HUES64 (cell line): ENCODE measurements around the gene KDM2A.
A peak's percentile ranks its signal among the peaks of the same experiment; 100 is the strongest.

Experiments
- H3K27ac ChIP-seq: 2 replicates; pipeline ENCODE4 v1.7.0; 2013; ENCODE audit warnings: low read depth, low read length, inconsistent platforms
- H3K27me3 ChIP-seq: 2 replicates; pipeline ENCODE4 v1.6.1; 2013; ENCODE audit warnings: mild to moderate bottlenecking, low read length; ENCODE audit not compliant: insufficient read depth
- H3K36me3 ChIP-seq: 2 replicates; pipeline ENCODE4 v1.6.1; 2013; ENCODE audit warnings: mild to moderate bottlenecking, low read length; ENCODE audit not compliant: insufficient read depth
- H3K4me1 ChIP-seq: 2 replicates; pipeline ENCODE4 v1.6.1; 2013; ENCODE audit warnings: mild to moderate bottlenecking, low read length, moderate library complexity; ENCODE audit not compliant: insufficient read depth
- H3K4me3 ChIP-seq: 2 replicates; pipeline ENCODE4 v1.5.1; 2013; ENCODE audit warnings: mild to moderate bottlenecking, low read length, moderate library complexity
- H3K9ac ChIP-seq: 2 replicates; pipeline ENCODE4 v1.6.1; 2013; ENCODE audit warnings: mild to moderate bottlenecking, low read depth, low read length
- H3K9me3 ChIP-seq: 2 replicates; pipeline ENCODE4 v1.6.1; 2013; ENCODE audit warnings: low read depth, low read length; ENCODE audit not compliant: insufficient read depth
- WGBS: fragments of 150-250, 120-280 bp; methylation state at CpG from one replicate; pipeline ENCODE4 v1.1.7; 2013; ENCODE audit warnings: missing lambda C conversion rate; 5-methylcytosine and 5-hydroxymethylcytosine counted together

KDM2A gene

GRCh38 chr11:67282876-67283371 is 163.9 kb downstream of the KDM2A start:
- H3K36me3 ChIP-seq, result peaks cover 68% of the 10 kb centered on the region
- H3K27ac ChIP-seq, result no peak overlapping the region
- H3K4me1 ChIP-seq, result peaks cover 4% of the 10 kb centered on the region
- no peak overlapping the region for H3K4me3 ChIP-seq
- H3K9me3 ChIP-seq, result no peaks in the 10 kb centered on the region
- no peaks in the 10 kb centered on the region for H3K27me3 ChIP-seq
- WGBS, result 95% methylated on average over 11 of the region's 11 CpGs
- no peak overlapping the region for H3K9ac ChIP-seq

DNA sequence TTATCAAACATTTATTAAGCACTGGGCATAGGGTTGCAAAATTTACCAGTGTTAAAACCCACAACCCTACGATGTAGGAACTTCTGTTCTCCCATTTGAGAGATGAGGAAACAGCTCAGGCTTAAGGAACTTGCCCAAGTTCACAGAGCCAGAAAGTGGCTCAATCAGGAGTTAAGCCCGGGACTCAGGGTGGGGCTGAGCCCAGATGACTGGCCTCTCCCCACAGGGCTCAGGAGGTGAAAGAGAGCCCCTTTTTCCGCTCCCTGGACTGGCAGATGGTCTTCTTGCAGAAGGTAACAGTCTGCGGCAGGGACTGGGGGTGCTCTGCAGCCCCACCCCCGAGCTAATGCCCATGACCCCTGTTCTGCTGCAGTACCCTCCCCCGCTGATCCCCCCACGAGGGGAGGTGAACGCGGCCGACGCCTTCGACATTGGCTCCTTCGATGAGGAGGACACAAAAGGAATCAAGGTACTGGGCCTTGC is 164.5 kb downstream of the KDM2A start:
- H3K36me3 ChIP-seq, result peaks cover 68% of the 10 kb centered on the region
- H3K4me3 ChIP-seq, result no peak overlapping the region
- no peaks in the 10 kb centered on the region for H3K9me3 ChIP-seq
- no peak overlapping the region for H3K9ac ChIP-seq
- WGBS, result 96% methylated on average over 13 of the region's 13 CpGs
- H3K27ac ChIP-seq, result no peak overlapping the region
- no peaks in the 10 kb centered on the region for H3K27me3 ChIP-seq
- H3K4me1 ChIP-seq, result peaks cover 8% of the 10 kb centered on the region

DNA sequence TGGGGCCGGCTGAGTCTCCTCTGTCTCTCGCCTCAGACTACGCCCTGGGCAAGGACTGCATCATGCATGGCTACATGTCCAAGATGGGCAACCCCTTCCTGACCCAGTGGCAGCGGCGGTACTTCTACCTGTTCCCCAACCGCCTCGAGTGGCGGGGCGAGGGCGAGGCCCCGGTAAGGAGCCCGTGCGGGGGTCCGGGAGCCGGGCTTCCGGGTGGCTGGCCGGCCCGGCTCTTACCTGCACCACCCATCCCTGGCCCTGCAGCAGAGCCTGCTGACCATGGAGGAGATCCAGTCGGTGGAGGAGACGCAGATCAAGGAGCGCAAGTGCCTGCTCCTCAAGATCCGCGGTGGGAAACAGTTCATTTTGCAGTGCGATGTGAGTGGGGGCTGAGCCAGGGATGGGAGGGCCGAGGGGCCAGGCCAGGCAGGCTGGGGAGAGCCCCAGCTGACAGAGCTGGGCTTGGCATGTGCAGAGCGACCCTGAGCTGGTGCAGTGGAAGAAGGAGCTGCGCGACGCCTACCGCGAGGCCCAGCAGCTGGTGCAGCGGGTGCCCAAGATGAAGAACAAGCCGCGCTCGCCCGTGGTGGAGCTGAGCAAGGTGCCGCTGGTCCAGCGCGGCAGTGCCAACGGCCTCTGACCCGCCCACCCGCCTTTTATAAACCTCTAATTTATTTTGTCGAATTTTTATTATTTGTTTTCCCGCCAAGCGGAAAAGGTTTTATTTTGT is 165.9 kb downstream of the KDM2A start:
- Histone ChIP-seq H3K27me3 (no peaks in the 10 kb centered on the region), H3K9ac (no peak overlapping the region), H3K4me3 (no peak overlapping the region), H3K36me3 (peaks cover 54% of the 10 kb centered on the region), H3K27ac (no peak overlapping the region), H3K4me1 (peaks cover 8% of the 10 kb centered on the region), H3K9me3 (no peaks in the 10 kb centered on the region)
- WGBS, result 94% methylated on average over 45 of the region's 45 CpGs

- Histone ChIP-seq H3K4me1 (peaks cover 8% of the 10 kb centered on the region), H3K27ac (no peak overlapping the region), H3K9ac (no peak overlapping the region), H3K36me3 (peaks cover 52% of the 10 kb centered on the region), H3K27me3 (no peaks in the 10 kb centered on the region), H3K4me3 (no peak overlapping the region), H3K9me3 (no peaks in the 10 kb centered on the region)
- WGBS, result 94% methylated on average over 39 of the region's 39 CpGs
Measured at GRCh38 chr11:67285541-67286498, 166.8 kb downstream of the KDM2A start.

GRCh38 chr11:67286621-67287333 is 167.7 kb downstream of the KDM2A start:
- Histone ChIP-seq H3K27ac (0 out of 2 replicates have a peak overlapping the region, but pooled peaks have one; percentile 18), H3K9me3 (no peaks in the 10 kb centered on the region), H3K4me1 (peaks cover 8% of the 10 kb centered on the region), H3K4me3 (no peak overlapping the region), H3K9ac (no peak overlapping the region), H3K27me3 (no peaks in the 10 kb centered on the region), H3K36me3 (peaks cover 48% of the 10 kb centered on the region)
- WGBS, result 93% methylated on average over 8 of the region's 8 CpGs

DNA sequence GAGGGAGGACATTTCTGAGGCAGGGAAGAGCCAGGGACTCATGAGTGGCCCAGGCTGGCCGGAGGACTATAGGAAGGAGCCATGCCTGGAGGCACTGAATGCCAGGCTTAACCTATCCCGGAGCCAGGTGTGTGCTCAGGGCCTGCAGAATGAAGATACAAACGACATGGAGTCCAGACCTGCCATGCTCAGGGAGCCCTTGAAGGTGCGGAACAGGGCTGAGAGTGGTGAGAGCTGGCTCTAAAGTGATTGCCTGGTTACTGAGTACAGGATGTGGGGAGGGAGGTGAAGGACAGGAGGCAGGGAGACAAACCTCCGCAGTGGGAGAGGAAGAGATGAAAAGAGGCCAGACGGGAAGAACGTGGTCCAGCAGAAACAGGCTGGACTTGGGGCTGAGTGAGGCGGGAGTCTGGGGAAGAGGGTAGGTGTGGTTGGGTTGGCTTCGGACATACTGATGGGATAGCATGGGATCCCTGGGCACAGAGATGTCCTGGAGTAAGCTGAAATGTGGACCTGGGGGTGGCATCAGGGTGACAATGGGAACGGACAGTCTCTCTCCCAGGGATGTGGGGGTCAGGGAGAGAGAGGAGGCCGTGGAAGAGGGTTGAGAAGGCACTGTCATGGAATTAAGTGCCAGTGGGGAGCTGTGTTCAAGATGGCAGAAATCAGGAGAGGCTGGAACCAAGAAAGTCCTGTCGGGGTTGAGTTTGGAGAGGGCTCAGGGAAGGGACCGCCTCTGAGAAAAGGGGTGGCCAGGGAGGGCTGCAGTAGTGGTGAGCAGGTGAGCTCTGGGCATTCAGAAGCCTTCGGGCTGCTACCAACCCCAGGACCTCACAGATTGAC is 168.5 kb downstream of the KDM2A start:
- Histone ChIP-seq H3K9me3 (no peaks in the 10 kb centered on the region), H3K4me1 (peaks cover 8% of the 10 kb centered on the region), H3K4me3 (peak overlapping the region; percentile 78), H3K36me3 (peaks cover 49% of the 10 kb centered on the region), H3K9ac (peak overlapping the region; percentile 93), H3K27me3 (no peaks in the 10 kb centered on the region), H3K27ac (peak overlapping the region; percentile 96)
- WGBS, result 92% methylated on average over 14 of the region's 14 CpGs

GRCh38 chr11:67288198-67288451 is 169.1 kb downstream of the KDM2A start:
- Histone ChIP-seq H3K9ac (peak overlapping the region; percentile 93), H3K27me3 (no peaks in the 10 kb centered on the region), H3K4me3 (peak overlapping the region; percentile 78), H3K27ac (peak overlapping the region; percentile 96), H3K4me1 (peaks cover 8% of the 10 kb centered on the region), H3K36me3 (peaks cover 49% of the 10 kb centered on the region), H3K9me3 (no peaks in the 10 kb centered on the region)
- 61% methylated on average over 4 of the region's 4 CpGs for WGBS

GRCh38 chr11:67288452-67289225 is 169.6 kb downstream of the KDM2A start:
- Histone ChIP-seq H3K4me3 (peak overlapping the region; percentile 78), H3K27me3 (no peaks in the 10 kb centered on the region), H3K27ac (peak overlapping the region; percentile 96), H3K4me1 (peaks cover 8% of the 10 kb centered on the region), H3K36me3 (peaks cover 44% of the 10 kb centered on the region), H3K9ac (peak overlapping the region; percentile 93), H3K9me3 (no peaks in the 10 kb centered on the region)
- WGBS, result 1% methylated on average over 87 of the region's 87 CpGs

GRCh38 chr11:67289226-67289650 is 170.2 kb downstream of the KDM2A start, which contains the start of gene ANKRD13D:
TSS of gene ANKRD13D (plus strand) at chr11:67289303. CDS start at chr11:67289461, 158 bp downstream.
- under 1% methylated on average over 55 of the region's 56 CpGs for WGBS
- Histone ChIP-seq H3K27ac (peak within 1 kb of the TSS; percentile 96), H3K4me3 (peak within 1 kb of the TSS; percentile 78), H3K27me3 (no peaks in the 10 kb centered on the region), H3K9ac (peak within 1 kb of the TSS; percentile 93), H3K36me3 (peaks cover 44% of the 10 kb centered on the region), H3K9me3 (no peaks in the 10 kb centered on the region), H3K4me1 (peaks cover 8% of the 10 kb centered on the region)
